Measurements from ENCODE around the gene STK4. TPM values are rescaled to one million over a fixed set of nuclear protein-coding genes. Genes with fewer than 3 reads are reported as not detected.

STK4 gene
- total RNA-seq, 2 experiments from 2014 or later: 265 to 277 TPM

DNA sequence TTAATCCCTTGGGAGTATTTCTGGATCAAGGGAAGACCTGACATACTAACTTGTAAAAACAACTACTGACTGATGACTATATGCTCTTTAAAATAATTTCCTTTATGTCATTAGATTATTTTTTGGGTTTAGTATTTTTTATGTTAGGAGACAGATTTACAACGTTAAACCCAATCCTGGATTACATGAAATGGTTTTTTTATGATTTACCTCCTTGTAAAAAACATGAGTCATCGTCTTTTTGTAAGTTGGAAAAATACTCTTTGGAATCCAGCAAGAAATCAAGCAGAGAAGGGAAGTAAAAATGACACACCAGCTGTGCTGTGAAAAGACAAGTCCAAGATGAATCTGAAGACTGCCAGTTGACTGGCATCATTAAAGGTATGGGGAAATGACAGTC lies 6.7 kb downstream of the STK4 start:
- intact Hi-C loops (cut with DNase I, micrococcal nuclease): no loop called here
- no peaks in the 10 kb centered on the region for H3K27me3 ChIP-seq (ENCODE audit: control insufficient read depth in 1 of 2, insufficient read depth in 2 of 2, low read length in 2 of 2)
- H3K9me3 ChIP-seq (ENCODE audit: control insufficient read depth in 1 of 2, insufficient read depth in 1 of 2, low read length in 2 of 2): no peaks in the 10 kb centered on the region
- H3K36me3 ChIP-seq (ENCODE audit: insufficient read depth, low read length): peaks cover 51% of the 10 kb centered on the region
- ChIA-PET CTCF (interaction anchor here (1.6 kb wide), 1 partner anchor 8 kb away, joined by 10 read pairs; no protein-coding TSS in a partner anchor), POLR2A (no interaction called here)
- peak overlapping the region in 1 of 2 donors; percentile 81 for H3K27ac ChIP-seq (ENCODE audit: low read depth in 1 of 2, low read length in 2 of 2)
- ATAC-seq (ENCODE audit: poor library complexity) (no peak), DNase-seq (no peak)
- Mint-ChIP-seq H3K9me3 (no peaks in the 10 kb centered on the region), H3K4me3 (peak overlapping the region; percentile 66), H3K27ac (peak overlapping the region; percentile 96), H3K4me1 (ENCODE audit: low read depth) (peaks cover 90% of the 10 kb centered on the region), H3K36me3 (ENCODE audit: low read depth) (peaks cover 89% of the 10 kb centered on the region), H3K27me3 (no peaks in the 10 kb centered on the region)
- TF ChIP-seq, protein P1, sequence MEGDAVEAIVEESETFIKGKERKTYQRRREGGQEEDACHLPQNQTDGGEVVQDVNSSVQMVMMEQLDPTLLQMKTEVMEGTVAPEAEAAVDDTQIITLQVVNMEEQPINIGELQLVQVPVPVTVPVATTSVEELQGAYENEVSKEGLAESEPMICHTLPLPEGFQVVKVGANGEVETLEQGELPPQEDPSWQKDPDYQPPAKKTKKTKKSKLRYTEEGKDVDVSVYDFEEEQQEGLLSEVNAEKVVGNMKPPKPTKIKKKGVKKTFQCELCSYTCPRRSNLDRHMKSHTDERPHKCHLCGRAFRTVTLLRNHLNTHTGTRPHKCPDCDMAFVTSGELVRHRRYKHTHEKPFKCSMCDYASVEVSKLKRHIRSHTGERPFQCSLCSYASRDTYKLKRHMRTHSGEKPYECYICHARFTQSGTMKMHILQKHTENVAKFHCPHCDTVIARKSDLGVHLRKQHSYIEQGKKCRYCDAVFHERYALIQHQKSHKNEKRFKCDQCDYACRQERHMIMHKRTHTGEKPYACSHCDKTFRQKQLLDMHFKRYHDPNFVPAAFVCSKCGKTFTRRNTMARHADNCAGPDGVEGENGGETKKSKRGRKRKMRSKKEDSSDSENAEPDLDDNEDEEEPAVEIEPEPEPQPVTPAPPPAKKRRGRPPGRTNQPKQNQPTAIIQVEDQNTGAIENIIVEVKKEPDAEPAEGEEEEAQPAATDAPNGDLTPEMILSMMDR (IDR thresholded peaks at IDR 0.05): no peak
- H3K4me3 ChIP-seq (ENCODE audit: low read length): no peak overlapping the region
- H3K4me1 ChIP-seq (ENCODE audit: insufficient read depth, low read length): peaks cover 23% of the 10 kb centered on the region

DNA sequence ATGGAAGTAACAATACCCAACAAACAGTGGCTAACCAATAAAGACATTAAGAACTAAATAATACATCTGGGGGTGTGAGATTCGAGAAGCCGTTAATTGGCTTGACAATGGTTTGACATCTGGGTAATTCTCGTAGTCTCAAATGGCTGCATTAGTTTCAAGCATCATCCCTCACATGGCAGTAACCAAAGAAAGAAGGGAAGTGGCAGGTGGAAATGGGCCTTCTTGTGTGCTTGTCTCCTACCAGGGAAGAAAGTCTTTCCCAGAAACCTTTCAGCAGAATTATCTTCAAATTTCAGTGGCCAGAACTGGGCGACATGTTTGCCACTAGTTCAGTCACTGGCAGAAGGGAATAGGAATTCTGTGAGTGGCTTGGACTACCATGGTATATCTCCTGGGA lies 10.4 kb downstream of the STK4 start:
- Mint-ChIP-seq H3K4me1 (ENCODE audit: low read depth) (peaks cover 92% of the 10 kb centered on the region), H3K9me3 (no peaks in the 10 kb centered on the region), H3K27ac (peak overlapping the region; percentile 96), H3K36me3 (ENCODE audit: low read depth) (peaks cover 92% of the 10 kb centered on the region), H3K27me3 (no peaks in the 10 kb centered on the region), H3K4me3 (peak overlapping the region; percentile 83)
- Histone ChIP-seq H3K36me3 (ENCODE audit: insufficient read depth, low read length) (peaks cover 72% of the 10 kb centered on the region), H3K27ac (ENCODE audit: low read depth in 1 of 2, low read length in 2 of 2) (peak overlapping the region in 1 of 2 donors; percentile 95), H3K4me3 (ENCODE audit: low read length) (no peak overlapping the region), H3K9me3 (ENCODE audit: control insufficient read depth in 1 of 2, insufficient read depth in 1 of 2, low read length in 2 of 2) (no peaks in the 10 kb centered on the region), H3K4me1 (ENCODE audit: insufficient read depth, low read length) (peaks cover 50% of the 10 kb centered on the region), H3K27me3 (ENCODE audit: control insufficient read depth in 1 of 2, insufficient read depth in 2 of 2, low read length in 2 of 2) (no peaks in the 10 kb centered on the region)
- DNase-seq: no peak
- ChIA-PET CTCF (interaction anchor here (1.2 to 4.9 kb wide), 4 partner anchors 10 to 88 kb away, joined by 3 to 31 read pairs (median 5); partner anchors contain the start of genes STK4 and TOMM34), POLR2A (interaction anchor here (4.7 to 5.3 kb wide), 2 partner anchors 9 to 15 kb away, joined by 61 to 180 read pairs; partner anchors contain the start of genes STK4 and TOMM34)
- TF ChIP-seq, protein P1 (IDR thresholded peaks at IDR 0.05): no peak
- ATAC-seq (ENCODE audit: poor library complexity): no peak
- intact Hi-C loops (cut with DNase I, micrococcal nuclease): no loop called here

DNA sequence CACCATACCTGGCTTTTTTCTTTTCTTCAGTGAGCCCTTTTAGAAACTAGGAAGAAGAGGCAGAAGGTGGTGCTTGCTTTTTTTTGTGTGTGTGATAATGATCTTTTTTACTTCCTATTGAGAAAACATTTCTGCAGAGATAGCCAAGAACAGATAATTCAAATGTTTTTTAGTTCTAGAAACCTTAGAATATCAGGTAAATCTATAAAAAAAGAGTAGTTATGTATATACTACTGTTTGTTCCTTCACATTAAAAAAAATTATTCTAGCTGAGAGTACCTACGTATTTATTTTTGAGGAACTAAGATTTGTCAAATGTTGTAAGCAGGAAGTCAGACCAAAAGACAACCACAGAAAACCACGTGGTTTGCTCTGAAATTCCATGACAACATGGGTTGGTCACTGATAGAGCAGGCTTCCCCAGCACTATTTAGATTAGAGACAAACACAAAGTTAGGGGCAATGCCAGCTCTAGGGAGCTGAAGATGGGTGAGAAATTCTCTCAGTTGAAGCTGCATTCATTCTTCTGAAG lies 12.8 kb downstream of the STK4 start:
- DNase-seq (peak in 13 of 14 experiments; percentile 35 to 94 (median 49)), ATAC-seq (ENCODE audit: poor library complexity) (peak; percentile 85)
- POLR2A ChIA-PET: interaction anchor here (0.6 to 5.3 kb wide), 16 partner anchors 10 to 1521 kb away, joined by 3 to 180 read pairs (median 6); partner anchors contain the start of genes STK4, TOMM34 and YWHAB
- H3K27ac ChIP-seq (ENCODE audit: low read depth in 1 of 2, low read length in 2 of 2): peak overlapping the region; percentile 90 to 95
- intact Hi-C loops (cut with DNase I, micrococcal nuclease): loop anchor here in 1 of 2 experiments (1.0 kb wide), 1 partner anchor 8 kb away; no protein-coding TSS in a partner anchor
- H3K27ac Mint-ChIP-seq: peak overlapping the region; percentile 96
- TF ChIP-seq, protein P1 (IDR thresholded peaks at IDR 0.05): no peak
- no peaks in the 10 kb centered on the region for H3K9me3 Mint-ChIP-seq
- H3K36me3 Mint-ChIP-seq (ENCODE audit: low read depth): peaks cover 92% of the 10 kb centered on the region
- H3K36me3 ChIP-seq (ENCODE audit: insufficient read depth, low read length): peaks cover 69% of the 10 kb centered on the region
- no peaks in the 10 kb centered on the region for H3K27me3 ChIP-seq (ENCODE audit: control insufficient read depth in 1 of 2, insufficient read depth in 2 of 2, low read length in 2 of 2)
- no peaks in the 10 kb centered on the region for H3K9me3 ChIP-seq (ENCODE audit: control insufficient read depth in 1 of 2, insufficient read depth in 1 of 2, low read length in 2 of 2)
- H3K27me3 Mint-ChIP-seq: no peaks in the 10 kb centered on the region
- H3K4me3 Mint-ChIP-seq: peak overlapping the region; percentile 83
- peaks cover 93% of the 10 kb centered on the region for H3K4me1 Mint-ChIP-seq (ENCODE audit: low read depth)
- H3K4me1 ChIP-seq (ENCODE audit: insufficient read depth, low read length): peaks cover 56% of the 10 kb centered on the region
- CTCF ChIA-PET: interaction anchor here (1.1 to 4.9 kb wide), 8 partner anchors 8 to 116 kb away, joined by 3 to 31 read pairs (median 4); partner anchors contain the start of genes STK4 and TOMM34
- H3K4me3 ChIP-seq (ENCODE audit: low read length): peak overlapping the region; percentile 34

All from CD4-positive, alpha-beta T cell (primary cell).